Measurements from ENCODE around the gene PXMP4. TPM values are rescaled to one million over a fixed set of nuclear protein-coding genes. Genes with fewer than 3 reads are reported as not detected.

The PXMP4 gene
- total RNA-seq, 3 donors from 2014 or later, result 7.9 to 14.3 (median 9.1) TPM

DNA sequence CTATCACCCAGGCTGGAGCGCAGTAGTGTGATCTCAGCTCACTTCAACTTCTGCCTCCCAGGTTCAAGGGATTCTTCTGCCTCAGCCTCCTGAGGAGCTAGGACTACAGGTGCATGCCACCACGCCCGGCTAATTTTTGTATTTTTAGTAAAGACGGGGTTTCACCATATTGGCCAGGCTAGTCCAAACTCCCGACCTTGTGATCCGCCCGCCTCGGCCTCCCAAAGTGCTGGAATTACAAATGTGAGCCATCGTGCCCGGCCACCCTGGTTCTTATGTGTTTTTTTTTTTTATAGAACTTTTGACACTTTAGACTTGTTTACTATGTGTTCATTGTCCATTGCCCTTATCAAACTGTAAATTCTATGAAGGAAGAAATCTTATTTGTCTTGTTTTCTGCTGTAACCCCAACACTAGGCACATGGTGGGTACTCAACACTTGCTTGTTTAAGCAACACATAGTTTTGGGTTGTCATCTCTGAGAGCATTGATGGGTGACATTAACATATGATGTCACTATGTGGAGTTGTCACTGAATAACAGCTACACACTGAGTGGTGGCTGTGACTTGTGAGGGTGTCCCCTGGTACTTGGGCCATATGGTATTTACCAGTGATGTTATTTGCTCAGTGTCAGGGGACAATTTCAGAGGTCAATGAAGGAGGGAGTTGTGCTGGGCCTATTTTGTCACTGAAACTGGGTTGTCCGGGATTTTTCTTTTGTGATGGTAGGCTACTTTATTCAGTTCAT, 1.5 kb upstream of the PXMP4 start:
- no peaks in the 10 kb centered on the region for H3K9me3 ChIP-seq
- H3K4me1 ChIP-seq, result peaks cover 8 to 12% of the 10 kb centered on the region in 2 donors
- no peak overlapping the region for H3K4me3 ChIP-seq
- H3K36me3 ChIP-seq, result no peaks in the 10 kb centered on the region
- no peak for DNase-seq (ENCODE audit: low spot score in 2 of 2)
- intact Hi-C loops (cut with DNase I; ENCODE audit: low total_unique reads), result no loop called here
- no peaks in the 10 kb centered on the region for H3K27me3 ChIP-seq
- no peak for TF ChIP-seq POLR2A (IDR thresholded peaks at IDR 0.05)
- TF ChIP-seq POLR2AphosphoS5 (IDR thresholded peaks at IDR 0.05), result no peak
- TF ChIP-seq, protein P1, sequence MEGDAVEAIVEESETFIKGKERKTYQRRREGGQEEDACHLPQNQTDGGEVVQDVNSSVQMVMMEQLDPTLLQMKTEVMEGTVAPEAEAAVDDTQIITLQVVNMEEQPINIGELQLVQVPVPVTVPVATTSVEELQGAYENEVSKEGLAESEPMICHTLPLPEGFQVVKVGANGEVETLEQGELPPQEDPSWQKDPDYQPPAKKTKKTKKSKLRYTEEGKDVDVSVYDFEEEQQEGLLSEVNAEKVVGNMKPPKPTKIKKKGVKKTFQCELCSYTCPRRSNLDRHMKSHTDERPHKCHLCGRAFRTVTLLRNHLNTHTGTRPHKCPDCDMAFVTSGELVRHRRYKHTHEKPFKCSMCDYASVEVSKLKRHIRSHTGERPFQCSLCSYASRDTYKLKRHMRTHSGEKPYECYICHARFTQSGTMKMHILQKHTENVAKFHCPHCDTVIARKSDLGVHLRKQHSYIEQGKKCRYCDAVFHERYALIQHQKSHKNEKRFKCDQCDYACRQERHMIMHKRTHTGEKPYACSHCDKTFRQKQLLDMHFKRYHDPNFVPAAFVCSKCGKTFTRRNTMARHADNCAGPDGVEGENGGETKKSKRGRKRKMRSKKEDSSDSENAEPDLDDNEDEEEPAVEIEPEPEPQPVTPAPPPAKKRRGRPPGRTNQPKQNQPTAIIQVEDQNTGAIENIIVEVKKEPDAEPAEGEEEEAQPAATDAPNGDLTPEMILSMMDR (IDR thresholded peaks at IDR 0.05), result no peak
- no peak overlapping the region for H3K27ac ChIP-seq

- H3K27me3 ChIP-seq, result no peaks in the 10 kb centered on the region
- peaks cover 8 to 12% of the 10 kb centered on the region in 2 donors for H3K4me1 ChIP-seq
- intact Hi-C loops (cut with DNase I; ENCODE audit: low total_unique reads), result no loop called here
- H3K27ac ChIP-seq, result peak overlapping the region; percentile 80 to 82
- no peak for DNase-seq (ENCODE audit: low spot score in 2 of 2)
- peak overlapping the region; percentile 73 to 91 (median 81) for H3K4me3 ChIP-seq
- no peaks in the 10 kb centered on the region for H3K9me3 ChIP-seq
- H3K36me3 ChIP-seq, result no peaks in the 10 kb centered on the region
- TF ChIP-seq, protein P1 (IDR thresholded peaks at IDR 0.05), result no peak
- TF ChIP-seq POLR2AphosphoS5 (IDR thresholded peaks at IDR 0.05) (no peak), POLR2A (IDR thresholded peaks at IDR 0.05) (no peak)
These were observed 677 bp downstream of the PXMP4 start for GRCh38 chr20:33719277-33719988.

- DNase-seq (ENCODE audit: low spot score in 2 of 2), result no peak
- H3K4me3 ChIP-seq, result no peak overlapping the region
- H3K27ac ChIP-seq, result no peak overlapping the region
- TF ChIP-seq, protein P1 (IDR thresholded peaks at IDR 0.05), result no peak
- intact Hi-C loops (cut with DNase I; ENCODE audit: low total_unique reads), result no loop called here
- no peaks in the 10 kb centered on the region for H3K36me3 ChIP-seq
- H3K9me3 ChIP-seq, result no peaks in the 10 kb centered on the region
- no peaks in the 10 kb centered on the region for H3K27me3 ChIP-seq
- H3K4me1 ChIP-seq, result peaks cover 8 to 12% of the 10 kb centered on the region in 2 donors
These were observed 3.6 kb downstream of the PXMP4 start for GRCh38 chr20:33716498-33716897.

GRCh38 chr20:33713865-33714367, 6.2 kb downstream of the PXMP4 start:
- peaks cover 1 to 5% of the 10 kb centered on the region in 2 donors for H3K4me1 ChIP-seq
- TF ChIP-seq, protein P1 (IDR thresholded peaks at IDR 0.05), result no peak
- TF ChIP-seq POLR2AphosphoS5 (IDR thresholded peaks at IDR 0.05), result no peak
- intact Hi-C loops (cut with DNase I; ENCODE audit: low total_unique reads), result loop anchor here (2.0 kb wide), 1 partner anchor 71 kb away; no protein-coding TSS in a partner anchor
- H3K9me3 ChIP-seq, result no peaks in the 10 kb centered on the region
- no peak overlapping the region for H3K4me3 ChIP-seq
- no peak for DNase-seq (ENCODE audit: low spot score in 2 of 2)
- H3K27me3 ChIP-seq, result no peaks in the 10 kb centered on the region
- H3K27ac ChIP-seq, result no peak overlapping the region
- no peaks in the 10 kb centered on the region for H3K36me3 ChIP-seq

- Histone ChIP-seq H3K27me3 (no peaks in the 10 kb centered on the region), H3K27ac (no peak overlapping the region), H3K4me1 (no peaks in the 10 kb centered on the region), H3K9me3 (no peaks in the 10 kb centered on the region), H3K4me3 (no peak overlapping the region), H3K36me3 (no peaks in the 10 kb centered on the region)
- intact Hi-C loops (cut with DNase I; ENCODE audit: low total_unique reads), result no loop called here
- DNase-seq (ENCODE audit: low spot score in 2 of 2), result no peak
- TF ChIP-seq, protein P1 (IDR thresholded peaks at IDR 0.05), result no peak
- TF ChIP-seq POLR2A (IDR thresholded peaks at IDR 0.05) (no peak), POLR2AphosphoS5 (IDR thresholded peaks at IDR 0.05) (no peak)
These were observed 8.7 kb downstream of the PXMP4 start for GRCh38 chr20:33711446-33711738.
